Neural cell (in vitro differentiated cells): ENCODE measurements around the gene NDUFS2. TPM values are rescaled to one million over a fixed set of nuclear protein-coding genes. Genes with fewer than 3 reads are reported as not detected.

Experiments
- H2AFZ ChIP-seq: fragments of 200-600, 300-800 bp; sonication (generic), shearing (Covaris generic); 2 replicates; pipeline ENCODE4 v1.6.0; 2014; ENCODE audit warnings: low read depth, mild to moderate bottlenecking, antibody characterized with exemption, low read length, moderate library complexity
- H3F3A ChIP-seq: fragments of 200-600 bp; shearing (Covaris generic); 2 replicates; pipeline ENCODE4 v1.6.1; 2016; ENCODE audit warnings: mild to moderate bottlenecking, moderate library complexity, mixed read lengths, antibody characterized with exemption, low read length; ENCODE audit not compliant: insufficient read depth, poor library complexity, severe bottlenecking
- H3K27ac ChIP-seq: fragments of 200-600, 300-800 bp; sonication (generic), shearing (Covaris generic); 2 replicates; pipeline ENCODE4 v1.5.1; 2014; ENCODE audit warnings: mild to moderate bottlenecking, low read length, moderate library complexity
- H3K27me3 ChIP-seq: fragments of 300-800, 200-600 bp; sonication (generic), shearing (Covaris generic); 2 replicates; pipeline ENCODE4 v1.6.0; 2014; ENCODE audit warnings: mild to moderate bottlenecking, low read depth, low read length, moderate library complexity; ENCODE audit not compliant: insufficient read depth
- H3K36me3 ChIP-seq: fragments of 300-800, 200-600 bp; sonication (generic), shearing (Covaris generic); 2 replicates; pipeline ENCODE4 v1.5.1; 2014; ENCODE audit warnings: mild to moderate bottlenecking, antibody characterized with exemption, low read length, moderate library complexity; ENCODE audit not compliant: insufficient read depth
- H3K4me2 ChIP-seq: fragments of 300-800, 200-600 bp; sonication (generic), shearing (Covaris generic); 2 replicates; pipeline ENCODE4 v1.6.0; 2014; ENCODE audit warnings: mild to moderate bottlenecking, low read length
- H3K4me3 ChIP-seq: fragments of 300-800, 200-600 bp; sonication (generic), shearing (Covaris generic); 2 replicates; pipeline ENCODE4 v1.5.1; 2014; ENCODE audit warnings: mild to moderate bottlenecking, low read length, moderate library complexity
- H3K79me2 ChIP-seq: fragments of 200-600 bp; shearing (Covaris generic); replicated peaks from 2 replicates; pipeline ENCODE4 v1.6.0; 2014; ENCODE audit warnings: mild to moderate bottlenecking, low read length, moderate library complexity; ENCODE audit not compliant: insufficient read depth
- H3K9ac ChIP-seq: fragments of 300-800, 200-600 bp; sonication (generic), shearing (Covaris generic); 2 replicates; pipeline ENCODE4 v1.6.1; 2016; ENCODE audit warnings: mild to moderate bottlenecking, low read length, mixed read lengths
- H3K9me2 ChIP-seq: fragments of 200-600 bp; shearing (Covaris generic); 2 replicates; pipeline ENCODE4 v1.6.1; 2016; ENCODE audit warnings: mild to moderate bottlenecking, low read length, mixed read lengths; ENCODE audit not compliant: insufficient read depth
- H3K9me3 ChIP-seq: fragments of 200-600, 300-800 bp; sonication (generic), shearing (Covaris generic); 2 replicates; pipeline ENCODE4 v1.6.1; 2016; ENCODE audit warnings: mild to moderate bottlenecking, mixed run types, low read length, moderate library complexity, mixed read lengths
- H4K20me1 ChIP-seq: fragments of 200-600 bp; shearing (Covaris generic); 2 replicates; pipeline ENCODE4 v1.6.1; 2016; ENCODE audit warnings: mild to moderate bottlenecking, mixed run types; ENCODE audit not compliant: insufficient read depth
- CTCF ChIP-seq: fragments of 450-650 bp; IDR thresholded peaks from 2 replicates; pipeline ENCODE4 v1.5.1; 2014; ENCODE audit warnings: antibody characterized with exemption, mild to moderate bottlenecking, moderate library complexity; ENCODE audit not compliant: poor library complexity, severe bottlenecking
- EP300 ChIP-seq: fragments of 450-650 bp; conservative IDR thresholded peaks from 2 replicates; pipeline ENCODE4 v1.6.1; 2014; ENCODE audit warnings: antibody characterized with exemption, mild to moderate bottlenecking, moderate library complexity; ENCODE audit not compliant: poor library complexity, severe bottlenecking
- EZH2 ChIP-seq: fragments of 200-600, 300-800 bp; shearing (Covaris generic), sonication (generic); IDR thresholded peaks from 2 replicates; pipeline ENCODE4 v1.6.1; 2014; ENCODE audit warnings: antibody characterized with exemption, low read length, borderline replicate concordance, mild to moderate bottlenecking; ENCODE audit not compliant: insufficient read depth, poor library complexity, severe bottlenecking
- MXI1 ChIP-seq: fragments of 450-650 bp; conservative IDR thresholded peaks from 2 replicates; pipeline ENCODE4 v1.6.1; 2014; ENCODE audit warnings: antibody characterized with exemption, mild to moderate bottlenecking; ENCODE audit not compliant: poor library complexity, severe bottlenecking
- POLR2AphosphoS5 ChIP-seq: IDR thresholded peaks from 2 replicates; pipeline ENCODE4 v1.6.1; 2012
- RAD21 ChIP-seq: fragments of 450-650 bp; conservative IDR thresholded peaks from 2 replicates; pipeline ENCODE4 v1.6.1; 2014; ENCODE audit warnings: antibody characterized with exemption, mild to moderate bottlenecking, moderate library complexity
- REST ChIP-seq: IDR thresholded peaks from 2 replicates; pipeline ENCODE4 v1.6.1; 2012; ENCODE audit warnings: borderline replicate concordance
- SMC3 ChIP-seq: fragments of 450-650 bp; conservative IDR thresholded peaks from 2 replicates; pipeline ENCODE4 v1.6.1; 2014; ENCODE audit warnings: antibody characterized with exemption, mild to moderate bottlenecking, moderate library complexity; ENCODE audit not compliant: poor library complexity
- TAF1 ChIP-seq: IDR thresholded peaks from 2 replicates; pipeline ENCODE4 v1.6.1; 2012; ENCODE audit warnings: low read depth
- polyA plus RNA-seq: library from polyadenylated mRNA; depleted of rRNA; stranded (reverse); fragments of >200 nt; gene quantifications from 2 replicates; pipeline ENCODE4 v1.2.3, GENCODE V29; 2014

Gene NDUFS2
- polyA plus RNA-seq, 1 donor from 2014 or later, result 166 TPM

DNA sequence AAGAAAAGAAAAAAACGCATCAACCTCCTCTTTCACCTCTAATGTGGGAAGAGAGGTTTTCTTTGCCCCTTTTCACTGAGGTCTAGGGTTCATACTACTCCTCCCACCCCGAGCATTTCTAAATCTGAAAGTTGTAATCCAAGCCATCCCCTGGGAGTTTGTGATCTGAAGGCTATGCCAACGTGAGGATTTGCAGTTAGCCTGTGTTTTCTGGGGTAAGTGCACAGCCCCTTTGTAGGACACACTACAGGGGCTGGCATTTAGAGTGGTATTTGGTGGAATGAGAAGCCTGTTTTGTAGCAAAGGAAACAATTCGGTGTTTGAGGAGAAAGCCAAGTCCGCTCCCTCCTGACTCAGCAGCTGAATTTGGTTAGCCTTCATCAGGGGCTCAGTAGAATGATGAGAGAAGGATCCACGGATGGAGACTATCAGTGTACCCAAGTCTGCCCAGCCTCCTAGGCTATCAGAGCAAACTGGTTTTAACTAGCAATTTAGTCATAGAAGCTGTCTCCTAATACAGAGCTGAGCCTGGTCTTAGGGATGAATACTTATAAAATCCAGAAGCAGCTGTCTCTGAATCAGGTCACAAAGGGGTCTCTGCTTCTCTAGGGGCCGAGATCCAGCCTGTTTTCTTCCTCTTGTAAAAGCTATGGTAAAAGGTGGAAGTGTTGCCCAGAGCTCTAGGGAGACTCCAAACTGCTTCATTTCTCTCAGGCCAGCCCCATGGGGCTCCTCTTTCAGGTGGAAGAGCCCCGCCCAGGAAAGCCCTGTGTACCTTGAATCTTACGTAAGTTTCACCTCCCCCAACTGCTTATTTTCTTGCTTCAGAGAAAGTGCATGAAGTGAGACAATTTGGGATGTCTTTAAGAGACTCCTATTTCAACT lies 58.5 kb downstream of the NDUFS2 start:
- Histone ChIP-seq H3K4me3 (peak overlapping the region; percentile 50), H2AFZ (no peak overlapping the region), H3K9ac (peak overlapping the region; percentile 45), H3K36me3 (no peaks in the 10 kb centered on the region), H3K9me3 (peaks cover 3% of the 10 kb centered on the region), H4K20me1 (no peaks in the 10 kb centered on the region), H3K27me3 (peaks cover 20% of the 10 kb centered on the region), H3F3A (no peaks in the 10 kb centered on the region), H3K27ac (peak overlapping the region; percentile 60), H3K79me2 (no peaks in the 10 kb centered on the region), H3K9me2 (no peaks in the 10 kb centered on the region), H3K4me2 (peak overlapping the region; percentile 32)
- no peak for TF ChIP-seq POLR2AphosphoS5
- TF ChIP-seq MXI1, result peak; percentile 11

GRCh38 chr1:161261261-161262235 lies 59.4 kb downstream of the NDUFS2 start:
- no peaks in the 10 kb centered on the region for H3F3A ChIP-seq
- peak overlapping the region; percentile 45 for H3K9ac ChIP-seq
- peaks cover 3% of the 10 kb centered on the region for H3K9me3 ChIP-seq
- H4K20me1 ChIP-seq, result no peaks in the 10 kb centered on the region
- no peaks in the 10 kb centered on the region for H3K36me3 ChIP-seq
- no peak overlapping the region for H2AFZ ChIP-seq
- H3K27ac ChIP-seq, result peak overlapping the region; percentile 60
- peaks cover 20% of the 10 kb centered on the region for H3K27me3 ChIP-seq
- H3K4me3 ChIP-seq, result peak overlapping the region; percentile 50
- H3K9me2 ChIP-seq, result no peaks in the 10 kb centered on the region
- H3K79me2 ChIP-seq, result no peaks in the 10 kb centered on the region
- peak overlapping the region; percentile 32 for H3K4me2 ChIP-seq
- TF ChIP-seq POLR2AphosphoS5 (peak; percentile 73), MXI1 (no peak), RAD21 (no peak), SMC3 (no peak), CTCF (no peak), TAF1 (no peak), EP300 (peak; percentile 32), REST (peak; percentile 84), EZH2 (no peak)

Other genes with a start within 250 kb of the NDUFS2 start
- gene ITLN2, start 247.6 kb upstream of the NDUFS2 start, polyA plus RNA-seq, result not detected in 2 replicates
- gene F11R, start 181.2 kb upstream of the NDUFS2 start, polyA plus RNA-seq, result 4.3 and 7.3 TPM in 2 replicates
- 59.6 and 63.5 TPM in 2 replicates for gene TSTD1, start 163.4 kb upstream of the NDUFS2 start, polyA plus RNA-seq
- gene USF1, start 156.4 kb upstream of the NDUFS2 start, polyA plus RNA-seq, result 366 and 457 TPM in 2 replicates
- gene ARHGAP30, start 132.5 kb upstream of the NDUFS2 start, polyA plus RNA-seq, result not detected in 2 replicates
- not detected in 2 replicates for gene NECTIN4, start 112.8 kb upstream of the NDUFS2 start, polyA plus RNA-seq
- gene KLHDC9, start 104.0 kb upstream of the NDUFS2 start, polyA plus RNA-seq, result 78.1 and 106 TPM in 2 replicates
- gene PFDN2, start 84.3 kb upstream of the NDUFS2 start, polyA plus RNA-seq, result 161 and 193 TPM in 2 replicates
- 66.1 and 83.5 TPM in 2 replicates for gene NIT1, start 84.3 kb upstream of the NDUFS2 start, polyA plus RNA-seq
- 29.6 and 42.6 TPM in 2 replicates for gene DEDD, start 69.7 kb upstream of the NDUFS2 start, polyA plus RNA-seq
- gene UFC1, start 48.4 kb upstream of the NDUFS2 start, polyA plus RNA-seq, result 87.4 and 104 TPM in 2 replicates
- 18.3 and 20.2 TPM in 2 replicates for gene USP21, start 42.9 kb upstream of the NDUFS2 start, polyA plus RNA-seq
- 93.9 and 107 TPM in 2 replicates for gene PPOX, start 35.9 kb upstream of the NDUFS2 start, polyA plus RNA-seq
- 39.8 and 43.7 TPM in 2 replicates for gene B4GALT3, start 24.9 kb upstream of the NDUFS2 start, polyA plus RNA-seq
- gene ADAMTS4, start 3.3 kb upstream of the NDUFS2 start, polyA plus RNA-seq, result 0.04 TPM in 1 of 2 replicates, not detected in the other
- gene FCER1G, start 12.9 kb downstream of the NDUFS2 start, polyA plus RNA-seq, result 3.5 TPM in 1 of 2 replicates, not detected in the other
- gene APOA2, start 21.3 kb downstream of the NDUFS2 start, polyA plus RNA-seq, result not detected in 2 replicates
- gene TOMM40L, start 23.7 kb downstream of the NDUFS2 start, polyA plus RNA-seq, result 32.5 and 40.1 TPM in 2 replicates
- not detected in 2 replicates for gene NR1I3, start 35.8 kb downstream of the NDUFS2 start, polyA plus RNA-seq
- gene PCP4L1, start 56.4 kb downstream of the NDUFS2 start, polyA plus RNA-seq, result 51.2 and 62.5 TPM in 2 replicates
- gene MPZ, start 107.6 kb downstream of the NDUFS2 start, polyA plus RNA-seq, result 0.92 TPM in 1 of 2 replicates, not detected in the other
- gene SDHC, start 112.0 kb downstream of the NDUFS2 start, polyA plus RNA-seq, result 24.2 and 41.6 TPM in 2 replicates
- not detected in 2 replicates for gene CFAP126, start 165.5 kb downstream of the NDUFS2 start, polyA plus RNA-seq